Esophagus muscularis mucosa (tissue), 4 donors: Measurements from ENCODE around the gene C9orf85.

Source experiments
- EP300 ChIP-seq: sonication (generic); formaldehyde crosslinking; IDR thresholded peaks from one replicate; pipeline ENCODE4 v1.6.1; 2017; ENCODE audit warnings: antibody characterized with exemption
- POLR2A ChIP-seq: fragments of 450-650 bp; IDR thresholded peaks from one replicate; pipeline ENCODE4 v1.6.1; 2017; ENCODE audit warnings: antibody characterized with exemption, moderate library complexity, mild to moderate bottlenecking, low read depth
- POLR2AphosphoS5 ChIP-seq, 2 donors: sonication (generic); formaldehyde crosslinking; IDR thresholded peaks; one replicate each; pipeline ENCODE4 v1.6.1; 2017; ENCODE audit warnings: antibody characterized with exemption in 2 of 2
- TF ChIP-seq, protein P1 (sequence below), 3 experiments: fragments of 200-600 bp in 2 of 3; fragments of 450-650 bp in 1 of 3; sonication (generic) in 2 of 3; IDR thresholded peaks; one replicate each; pipeline ENCODE4 v1.5.1; 2017 to 2019; ENCODE audit warnings: antibody characterized with exemption in 3 of 3, mild to moderate bottlenecking in 2 of 3, moderate library complexity in 1 of 3

DNA sequence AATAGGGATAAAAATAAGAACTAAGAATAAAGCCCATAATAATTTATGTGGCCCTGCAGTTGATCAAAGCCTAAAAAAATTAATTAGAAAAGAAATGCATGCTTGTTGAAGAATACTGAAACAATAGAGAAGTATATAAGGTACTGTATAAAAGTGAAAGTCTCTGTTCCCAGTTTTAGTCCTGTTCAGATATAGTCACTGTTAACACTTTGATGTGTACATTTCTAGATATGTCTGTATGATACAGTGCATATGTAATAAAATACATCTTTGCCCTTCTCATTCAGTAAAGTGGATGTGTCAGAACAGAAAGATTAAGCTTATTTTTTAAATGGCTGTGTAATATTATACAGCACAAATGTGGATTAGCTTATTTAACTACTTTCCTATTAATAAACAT lies 4.1 kb downstream of the C9orf85 start:
- TF ChIP-seq, protein P1, sequence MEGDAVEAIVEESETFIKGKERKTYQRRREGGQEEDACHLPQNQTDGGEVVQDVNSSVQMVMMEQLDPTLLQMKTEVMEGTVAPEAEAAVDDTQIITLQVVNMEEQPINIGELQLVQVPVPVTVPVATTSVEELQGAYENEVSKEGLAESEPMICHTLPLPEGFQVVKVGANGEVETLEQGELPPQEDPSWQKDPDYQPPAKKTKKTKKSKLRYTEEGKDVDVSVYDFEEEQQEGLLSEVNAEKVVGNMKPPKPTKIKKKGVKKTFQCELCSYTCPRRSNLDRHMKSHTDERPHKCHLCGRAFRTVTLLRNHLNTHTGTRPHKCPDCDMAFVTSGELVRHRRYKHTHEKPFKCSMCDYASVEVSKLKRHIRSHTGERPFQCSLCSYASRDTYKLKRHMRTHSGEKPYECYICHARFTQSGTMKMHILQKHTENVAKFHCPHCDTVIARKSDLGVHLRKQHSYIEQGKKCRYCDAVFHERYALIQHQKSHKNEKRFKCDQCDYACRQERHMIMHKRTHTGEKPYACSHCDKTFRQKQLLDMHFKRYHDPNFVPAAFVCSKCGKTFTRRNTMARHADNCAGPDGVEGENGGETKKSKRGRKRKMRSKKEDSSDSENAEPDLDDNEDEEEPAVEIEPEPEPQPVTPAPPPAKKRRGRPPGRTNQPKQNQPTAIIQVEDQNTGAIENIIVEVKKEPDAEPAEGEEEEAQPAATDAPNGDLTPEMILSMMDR (IDR thresholded peaks at IDR 0.05), result no peak
- no peak for TF ChIP-seq POLR2A
- no peak for TF ChIP-seq EP300
- no peak for TF ChIP-seq POLR2AphosphoS5 (IDR thresholded peaks at IDR 0.05)
